IPS-15b (cell line): Measurements from ENCODE around the gene NGB.
A peak's percentile ranks its signal among the peaks of the same experiment; 100 is the strongest.
"Not testable (repeated sequence)": the region's sequence is repeated elsewhere in the genome, so short reads cannot be mapped to it uniquely, and the experiment has no call there.

Experiments
- H3K27me3 ChIP-seq: one replicate; pipeline ENCODE4 v1.6.1; 2013; ENCODE audit warnings: low read length; ENCODE audit not compliant: control insufficient read depth, insufficient read depth
- H3K36me3 ChIP-seq: one replicate; pipeline ENCODE4 v1.6.1; 2013; ENCODE audit warnings: low read length; ENCODE audit not compliant: control insufficient read depth, insufficient read depth
- H3K4me1 ChIP-seq: one replicate; pipeline ENCODE4 v1.6.1; 2013; ENCODE audit warnings: mild to moderate bottlenecking, low read length; ENCODE audit not compliant: control insufficient read depth, insufficient read depth
- H3K4me3 ChIP-seq: one replicate; pipeline ENCODE4 v1.5.1; 2013; ENCODE audit warnings: low read depth, low read length
- H3K9ac ChIP-seq: one replicate; pipeline ENCODE4 v1.6.1; 2013; ENCODE audit warnings: low read depth, mild to moderate bottlenecking, low read length
- H3K9me3 ChIP-seq: one replicate; pipeline ENCODE4 v1.6.1; 2013; ENCODE audit warnings: mild to moderate bottlenecking, low read length; ENCODE audit not compliant: control insufficient read depth, insufficient read depth

NGB gene

GRCh38 chr14:77271113-77271710 is at the start of gene NGB:
Gene NGB (minus strand): TSS chr14:77271206. CDS start chr14:77270937, 269 bp downstream.
- Histone ChIP-seq H3K27me3 (peaks cover 43% of the 10 kb centered on the region), H3K9ac (peak within 1 kb of the TSS; percentile 47), H3K36me3 (no peaks in the 10 kb centered on the region), H3K4me1 (no peaks in the 10 kb centered on the region), H3K9me3 (no peaks in the 10 kb centered on the region), H3K4me3 (peak within 1 kb of the TSS; percentile 54)

GRCh38 chr14:77320238-77320935 is 49.4 kb upstream of the NGB start, which contains the start of gene POMT2:
Gene POMT2 (minus strand): TSS chr14:77320883. CDS start chr14:77320681, 202 bp downstream.
- Histone ChIP-seq H3K4me1 (peaks cover 7% of the 10 kb centered on the region), H3K27me3 (no peaks in the 10 kb centered on the region), H3K36me3 (no peaks in the 10 kb centered on the region), H3K4me3 (peak within 1 kb of the TSS; percentile 93), H3K9ac (peak within 1 kb of the TSS; percentile 95), H3K9me3 (no peaks in the 10 kb centered on the region)

- Histone ChIP-seq H3K9ac (no peak overlapping the region), H3K27me3 (no peaks in the 10 kb centered on the region), H3K4me3 (peak overlapping the region; percentile 93), H3K4me1 (peaks cover 11% of the 10 kb centered on the region), H3K9me3 (no peaks in the 10 kb centered on the region), H3K36me3 (no peaks in the 10 kb centered on the region)
Measured at GRCh38 chr14:77319422-77319821, 48.4 kb upstream of the NGB start.

- H3K9me3 ChIP-seq, H3K9ac ChIP-seq, H3K27me3 ChIP-seq, H3K4me3 ChIP-seq, H3K36me3 ChIP-seq: not testable (repeated sequence)
- H3K4me1 ChIP-seq, result peaks cover 14% of the 10 kb centered on the region
Measured at GRCh38 chr14:77318756-77319155, 47.8 kb upstream of the NGB start.

- no peak overlapping the region for H3K4me3 ChIP-seq
- H3K9me3 ChIP-seq, result no peaks in the 10 kb centered on the region
- no peaks in the 10 kb centered on the region for H3K27me3 ChIP-seq
- peaks cover 14% of the 10 kb centered on the region for H3K4me1 ChIP-seq
- H3K36me3 ChIP-seq, result no peaks in the 10 kb centered on the region
- no peak overlapping the region for H3K9ac ChIP-seq
Measured at GRCh38 chr14:77318006-77318553, 47.1 kb upstream of the NGB start.

GRCh38 chr14:77316872-77317301 is 45.9 kb upstream of the NGB start:
- peaks cover 9% of the 10 kb centered on the region for H3K4me1 ChIP-seq
- H3K36me3 ChIP-seq, result no peaks in the 10 kb centered on the region
- H3K9me3 ChIP-seq, result no peaks in the 10 kb centered on the region
- no peak overlapping the region for H3K4me3 ChIP-seq
- H3K9ac ChIP-seq, result no peak overlapping the region
- H3K27me3 ChIP-seq, result no peaks in the 10 kb centered on the region

GRCh38 chr14:77316195-77316505 is 45.1 kb upstream of the NGB start:
- H3K36me3 ChIP-seq, result no peaks in the 10 kb centered on the region
- no peaks in the 10 kb centered on the region for H3K27me3 ChIP-seq
- H3K9me3 ChIP-seq, result no peaks in the 10 kb centered on the region
- H3K4me3 ChIP-seq, result no peak overlapping the region
- H3K4me1 ChIP-seq, result peaks cover 9% of the 10 kb centered on the region
- H3K9ac ChIP-seq, result no peak overlapping the region

GRCh38 chr14:77314539-77315457 is 43.8 kb upstream of the NGB start:
- H3K36me3 ChIP-seq, result no peaks in the 10 kb centered on the region
- H3K9ac ChIP-seq, result no peak overlapping the region
- H3K4me1 ChIP-seq, result peaks cover 9% of the 10 kb centered on the region
- no peaks in the 10 kb centered on the region for H3K9me3 ChIP-seq
- no peak overlapping the region for H3K4me3 ChIP-seq
- no peaks in the 10 kb centered on the region for H3K27me3 ChIP-seq

GRCh38 chr14:77314043-77314442 is 43.0 kb upstream of the NGB start:
- Histone ChIP-seq H3K4me1 (peaks cover 9% of the 10 kb centered on the region), H3K4me3 (no peak overlapping the region)

GRCh38 chr14:77313371-77313770 is 42.4 kb upstream of the NGB start:
- Histone ChIP-seq H3K27me3 (no peaks in the 10 kb centered on the region), H3K36me3 (peaks cover 3% of the 10 kb centered on the region), H3K9me3 (no peaks in the 10 kb centered on the region)

More at GRCh38 chr14:77314043-77314442, 43.0 kb upstream of the NGB start:
- H3K36me3 ChIP-seq, result peaks cover 2% of the 10 kb centered on the region
- H3K27me3 ChIP-seq, result no peaks in the 10 kb centered on the region
- H3K9me3 ChIP-seq, result no peaks in the 10 kb centered on the region
- H3K9ac ChIP-seq, result no peak overlapping the region

GRCh38 chr14:77311217-77311616 is 40.2 kb upstream of the NGB start:
- no peaks in the 10 kb centered on the region for H3K9me3 ChIP-seq
- H3K36me3 ChIP-seq, result peaks cover 3% of the 10 kb centered on the region
- H3K4me1 ChIP-seq, result peaks cover 13% of the 10 kb centered on the region
- H3K4me3 ChIP-seq, result no peak overlapping the region
- H3K9ac ChIP-seq, result no peak overlapping the region
- H3K27me3 ChIP-seq, result no peaks in the 10 kb centered on the region

More at GRCh38 chr14:77313371-77313770, 42.4 kb upstream of the NGB start:
- peaks cover 9% of the 10 kb centered on the region for H3K4me1 ChIP-seq
- no peak overlapping the region for H3K4me3 ChIP-seq
- no peak overlapping the region for H3K9ac ChIP-seq
